HG03280 (cell line): ENCODE data around the gene FARP1.

ENCODE experiments used
- ATAC-seq: cut with Tn5 transposase; IDR thresholded peaks from one replicate; pipeline ENCODE4 v1.9.1; 2021; ENCODE audit warnings: mild to moderate bottlenecking, moderate library complexity; ENCODE audit not compliant: unreplicated experiment

Gene FARP1

DNA sequence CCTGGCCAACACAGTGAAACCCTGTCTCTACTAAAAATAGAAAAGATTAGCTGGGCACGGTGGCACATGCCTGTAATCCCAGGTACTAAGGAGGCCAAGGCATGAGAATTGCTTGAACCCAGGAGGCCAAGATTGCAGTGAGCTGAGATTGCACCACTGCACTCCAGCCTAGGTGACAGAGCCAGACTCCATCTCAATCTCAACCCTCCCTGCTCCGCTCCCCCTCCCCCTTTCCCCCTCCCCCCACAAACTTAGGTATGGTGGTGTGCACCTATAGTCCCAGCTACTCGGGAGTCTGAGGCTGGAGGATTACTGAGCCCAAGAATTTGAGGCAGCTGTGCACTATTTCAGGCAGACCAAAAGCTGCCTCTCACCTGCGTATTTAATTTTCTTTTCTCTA is 55.8 kb downstream of the FARP1 start:
- no peak for ATAC-seq

DNA sequence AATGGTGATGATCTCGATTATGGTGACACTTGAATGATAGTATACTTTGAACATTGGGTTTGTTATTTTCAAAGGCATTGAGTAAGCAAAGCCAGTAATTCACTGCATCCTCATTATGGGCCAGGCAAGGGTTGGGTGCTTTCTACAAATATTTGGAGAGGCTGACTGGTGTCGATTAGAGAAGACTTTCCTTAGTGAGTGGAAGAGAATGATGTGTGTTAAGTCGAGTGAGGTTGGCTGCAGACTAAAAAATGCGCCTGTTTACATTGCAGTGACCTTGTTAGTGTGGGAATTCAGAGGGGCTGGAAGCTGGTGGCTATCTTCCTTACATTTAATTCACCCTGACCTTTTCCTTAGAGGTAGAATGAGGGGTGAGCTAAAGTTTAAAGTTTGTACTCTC is 56.6 kb downstream of the FARP1 start:
- ATAC-seq = no peak

DNA sequence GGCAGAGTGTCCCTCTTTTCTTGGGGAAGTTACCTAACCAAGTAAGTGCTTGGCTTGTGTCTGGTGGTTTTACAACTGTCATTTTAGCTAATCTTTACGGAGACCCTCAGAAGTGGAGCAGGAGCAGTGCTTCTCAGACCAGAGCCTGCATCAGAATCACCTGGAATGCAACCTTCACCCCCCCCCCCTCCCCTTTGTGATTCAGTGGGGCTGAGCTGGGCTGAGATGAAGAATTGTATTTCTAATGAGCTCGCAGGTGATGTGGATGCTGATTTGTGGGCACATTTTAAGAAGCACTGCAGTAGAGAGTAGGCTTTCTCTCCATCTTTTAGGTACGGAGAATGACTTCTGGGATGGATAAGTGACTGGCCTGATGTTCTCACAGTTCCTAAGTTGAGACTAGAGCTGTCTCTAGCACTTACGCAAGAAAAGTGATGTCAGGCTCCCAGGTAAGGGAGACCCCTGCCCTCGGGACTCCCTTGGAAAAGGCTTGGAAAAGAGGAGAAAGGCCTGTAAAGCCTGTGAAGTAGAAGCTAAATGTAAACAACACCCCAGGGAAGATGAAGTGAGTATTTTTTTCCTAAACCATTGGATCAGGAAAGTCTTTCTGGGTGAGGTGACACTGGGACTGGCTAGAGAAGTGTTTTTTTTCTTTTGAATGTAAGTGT is 57.5 kb downstream of the FARP1 start:
- ATAC-seq = no peak

DNA sequence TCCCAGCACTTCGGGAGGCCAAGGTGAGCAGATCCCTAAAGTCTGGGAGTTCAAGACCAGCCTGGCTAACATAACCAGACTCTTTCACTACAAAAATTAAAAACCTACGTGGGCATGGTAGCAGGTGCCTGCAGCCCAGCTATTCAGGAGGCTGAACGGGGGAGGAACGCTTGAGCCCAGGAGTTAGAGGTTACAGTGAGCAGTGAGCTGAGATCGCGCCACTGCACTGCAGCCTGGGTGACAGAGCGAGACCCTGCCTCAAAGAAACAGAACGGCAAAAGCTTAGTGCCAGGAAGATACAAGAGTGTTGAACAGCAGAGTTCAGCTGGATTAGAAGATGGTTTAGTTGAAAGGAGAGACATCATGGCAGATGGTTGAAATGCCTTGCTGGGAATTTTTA is 58.3 kb downstream of the FARP1 start:
- ATAC-seq = no peak

DNA sequence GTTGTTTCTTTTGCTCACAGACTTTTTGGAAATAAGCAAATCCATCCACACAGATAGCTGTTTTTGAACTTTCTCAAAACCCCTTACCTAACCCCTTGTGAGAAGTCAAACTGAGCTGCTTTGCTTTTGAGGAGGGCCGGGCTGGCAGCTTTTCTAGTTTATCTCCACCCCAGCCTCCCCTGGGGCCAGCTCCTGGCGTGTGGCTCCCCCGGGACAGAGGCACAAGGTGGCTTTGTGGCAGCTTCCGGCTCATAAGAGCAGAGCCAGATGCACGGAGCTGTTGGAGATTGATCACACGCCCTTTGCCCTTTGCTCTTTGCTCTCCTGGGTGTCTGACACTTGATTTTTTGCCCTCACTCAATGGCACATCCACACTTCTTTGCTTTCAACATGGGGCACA is 59.1 kb downstream of the FARP1 start:
- no peak for ATAC-seq

DNA sequence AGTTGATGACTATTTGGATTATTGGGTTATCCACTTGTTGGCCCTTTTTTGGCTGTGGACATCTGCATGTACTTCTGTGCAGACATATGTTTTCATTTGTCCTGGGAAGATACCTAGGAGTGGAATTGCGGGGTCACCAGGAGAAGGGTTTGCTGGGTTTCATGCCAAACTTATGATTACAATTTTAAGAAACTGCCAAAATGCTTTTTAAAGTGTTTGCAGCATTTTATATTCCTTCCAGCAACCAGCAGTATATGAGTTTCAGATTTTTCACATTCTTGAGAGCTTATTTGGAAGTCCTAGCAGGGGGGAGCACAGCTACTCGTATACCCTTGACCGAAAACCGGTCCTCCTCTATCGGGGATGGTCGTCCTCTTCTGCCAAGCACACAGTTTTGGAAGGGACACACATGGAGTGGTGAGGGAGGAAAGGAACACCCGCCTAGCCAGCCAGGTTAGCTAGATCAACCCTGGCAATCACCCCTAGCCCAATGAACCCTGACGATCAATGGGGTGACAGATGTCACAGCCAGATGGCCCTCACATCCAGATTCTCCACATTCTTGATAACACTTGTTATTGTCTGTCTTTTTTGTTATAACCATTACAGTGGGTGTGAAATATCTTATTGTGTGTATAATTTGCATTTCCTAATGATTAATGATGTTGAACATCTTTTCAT is 60.9 kb downstream of the FARP1 start:
- no peak for ATAC-seq

DNA sequence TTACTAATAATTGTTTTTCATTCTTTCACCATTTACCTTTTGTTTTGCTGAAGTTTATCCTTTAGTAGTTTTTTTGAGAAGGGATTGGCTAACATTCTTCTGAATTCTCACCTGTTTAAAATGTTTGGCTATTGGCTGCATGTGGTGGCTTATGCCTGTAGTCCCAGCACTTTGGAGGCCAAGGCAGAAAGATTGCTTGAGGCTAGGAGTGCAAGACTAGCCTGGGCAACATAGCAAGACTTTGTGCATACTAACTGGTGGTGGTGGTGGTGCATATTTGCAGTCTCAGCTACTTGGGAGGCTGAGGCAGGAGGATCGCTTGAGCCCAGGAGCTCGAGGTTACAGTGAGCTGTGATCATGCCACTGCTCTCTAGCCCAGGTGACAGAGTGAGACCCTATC is 61.7 kb downstream of the FARP1 start:
- ATAC-seq = no peak

DNA sequence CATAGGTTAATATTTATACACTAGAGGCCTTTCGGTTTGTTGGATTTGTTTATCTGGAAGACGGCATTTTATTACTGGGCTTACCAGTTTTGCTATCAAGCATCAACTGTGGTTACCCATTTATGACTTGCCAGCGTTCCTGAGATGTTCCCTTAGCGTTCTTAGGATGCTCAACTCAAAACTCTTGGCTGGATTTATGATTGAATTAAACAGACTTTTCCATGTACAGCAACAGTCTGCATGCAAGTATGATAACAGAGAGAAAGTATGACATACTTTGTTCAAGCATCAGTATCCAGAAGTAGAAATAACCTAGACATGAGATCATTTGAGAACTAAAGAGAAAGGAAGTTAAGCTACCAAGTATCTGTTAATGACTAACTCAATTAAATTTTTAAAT is 64.1 kb downstream of the FARP1 start:
- ATAC-seq = no peak

DNA sequence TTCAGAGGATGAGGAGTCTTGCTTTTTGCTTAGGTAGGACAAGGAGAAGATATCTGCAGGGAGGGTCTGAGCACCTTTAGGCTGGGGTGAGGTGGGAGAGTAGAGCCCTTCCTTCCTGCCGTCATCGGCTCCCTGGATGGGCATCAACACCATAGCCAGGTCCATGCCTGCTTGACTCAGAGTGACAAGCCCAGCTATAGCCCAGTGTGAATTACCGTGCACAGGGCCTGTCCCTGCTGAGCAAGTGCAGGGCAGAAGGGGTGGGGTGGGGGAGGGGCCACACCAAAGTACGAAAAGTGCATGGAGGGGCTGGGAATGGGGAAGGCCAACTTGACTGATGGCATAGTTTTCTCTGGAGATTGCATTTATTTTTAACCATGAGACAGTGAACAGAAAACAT is 64.5 kb downstream of the FARP1 start:
- no peak for ATAC-seq

DNA sequence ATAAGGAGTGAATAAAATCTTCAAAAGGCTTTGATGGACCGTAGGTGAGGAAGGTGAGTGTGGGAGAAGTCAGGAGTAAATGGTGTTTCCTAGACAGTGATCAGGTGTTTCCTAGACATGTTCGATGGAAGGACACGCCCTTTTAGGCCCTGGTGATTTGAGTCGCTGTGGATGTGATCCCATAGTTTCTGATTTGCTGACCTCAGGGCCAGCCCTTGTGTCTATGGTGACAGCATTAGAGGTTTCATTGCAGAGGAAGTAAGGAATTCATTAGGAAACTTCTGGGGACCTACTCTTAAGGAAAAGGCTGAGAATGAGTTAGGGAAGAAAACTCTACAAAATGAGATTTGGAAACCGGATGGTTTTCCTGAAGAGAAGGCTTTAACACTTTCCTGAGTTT is 65.7 kb downstream of the FARP1 start:
- ATAC-seq = no peak

DNA sequence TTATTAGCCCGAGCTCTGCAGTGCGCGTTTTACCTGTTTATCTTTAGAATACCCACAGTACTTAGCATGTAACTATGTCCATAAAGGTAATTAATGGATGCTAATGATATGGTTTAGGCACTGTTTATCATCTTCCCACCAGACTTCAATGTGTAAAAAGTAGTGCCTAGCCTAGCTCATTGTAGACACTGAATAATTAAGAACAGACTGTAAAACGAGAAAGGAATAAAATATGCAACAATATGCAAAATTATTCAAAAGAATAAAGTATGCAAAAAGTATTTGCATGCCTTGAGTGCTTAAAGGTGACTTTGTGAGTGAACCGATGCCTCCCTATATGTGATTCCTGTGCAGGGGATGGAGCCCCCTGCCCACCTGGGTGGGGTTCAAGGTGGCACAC is 69.9 kb downstream of the FARP1 start:
- ATAC-seq = no peak

DNA sequence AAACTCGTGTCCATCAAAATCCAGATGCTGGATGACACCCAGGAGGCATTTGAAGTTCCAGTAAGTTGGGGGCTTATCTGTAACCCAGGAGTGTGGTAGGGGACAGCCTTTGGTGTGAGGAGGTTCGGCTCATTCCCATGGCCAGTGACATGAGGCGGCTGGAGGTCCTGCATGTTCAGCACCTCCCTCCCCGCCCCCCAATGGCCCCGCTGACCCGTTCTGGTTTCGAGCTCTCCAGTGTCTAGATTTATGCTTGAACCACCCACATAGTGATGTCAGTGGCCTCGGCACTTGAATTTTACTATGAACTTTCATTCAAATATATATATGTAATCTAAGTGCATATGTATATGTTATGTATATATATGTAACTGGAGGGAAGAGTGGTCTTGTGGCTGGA is 70.5 kb downstream of the FARP1 start:
- no peak for ATAC-seq

DNA sequence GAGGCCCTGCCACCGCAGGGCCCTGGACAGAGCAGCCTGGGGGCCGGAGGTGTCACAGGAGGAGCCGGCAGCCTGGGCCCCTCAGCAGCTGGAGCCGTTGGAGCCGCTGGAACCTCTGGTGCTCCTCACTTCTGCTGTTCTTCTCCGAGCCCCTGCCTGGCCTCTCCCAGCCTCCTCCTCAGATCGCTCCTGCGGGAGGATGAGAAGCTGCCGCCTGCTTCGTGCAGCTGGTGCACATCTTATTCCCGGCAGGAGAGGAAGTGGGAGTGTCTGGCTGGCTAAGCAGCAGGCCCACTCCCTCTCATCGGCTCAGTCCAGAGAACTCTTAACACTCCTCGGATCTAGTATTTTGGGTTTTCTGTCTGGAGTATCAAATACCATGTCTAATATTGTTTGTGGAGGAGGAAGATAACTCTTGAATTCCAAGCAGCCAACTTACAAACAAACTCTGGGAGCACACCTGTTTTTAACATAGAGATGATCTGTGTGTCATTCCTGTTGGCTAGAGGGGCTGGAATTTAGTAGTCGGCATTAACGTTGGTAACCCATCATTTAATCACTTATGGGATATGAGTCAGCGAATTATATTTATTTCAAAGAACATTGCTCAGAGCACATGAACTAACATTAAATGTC is 71.2 kb downstream of the FARP1 start:
- ATAC-seq = no peak

DNA sequence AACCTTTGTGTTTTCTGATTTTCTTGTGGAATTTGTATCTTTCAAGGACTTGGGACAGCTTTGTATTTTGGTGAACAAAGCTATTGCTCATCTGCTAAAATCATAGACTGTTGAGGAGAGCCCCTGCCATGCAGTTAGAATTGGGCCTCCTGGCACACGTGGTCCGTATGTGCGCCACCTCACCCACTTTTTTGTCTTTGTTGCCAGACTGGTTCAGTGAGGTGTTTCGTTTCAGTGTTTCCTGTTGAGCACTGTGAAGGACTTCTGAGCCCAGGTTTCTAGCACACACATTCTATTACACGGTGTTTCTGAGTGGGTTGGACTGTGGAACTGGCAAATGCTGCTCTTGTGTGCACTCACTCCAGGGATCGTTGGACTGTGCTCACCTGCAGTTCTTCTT is 71.8 kb downstream of the FARP1 start:
- ATAC-seq = no peak

DNA sequence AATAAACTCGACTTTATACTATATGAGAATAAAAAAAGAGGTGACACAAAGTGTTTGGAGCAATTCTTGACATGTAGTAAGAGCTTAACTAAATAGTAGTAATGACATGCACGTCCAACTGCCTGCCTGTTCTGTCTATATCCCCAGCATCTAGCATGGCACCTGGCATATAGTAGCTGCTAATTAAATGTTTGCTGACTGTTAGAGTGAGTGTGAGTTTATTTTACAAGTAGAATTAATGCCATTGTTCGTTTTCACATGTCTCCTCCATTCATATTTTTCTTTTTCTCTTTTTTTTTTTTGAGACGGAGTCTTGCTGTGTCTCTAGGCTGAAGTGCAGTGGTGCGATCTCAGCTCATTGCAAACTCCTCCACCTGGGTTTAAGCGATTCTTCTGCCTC is 72.6 kb downstream of the FARP1 start:
- no peak for ATAC-seq

DNA sequence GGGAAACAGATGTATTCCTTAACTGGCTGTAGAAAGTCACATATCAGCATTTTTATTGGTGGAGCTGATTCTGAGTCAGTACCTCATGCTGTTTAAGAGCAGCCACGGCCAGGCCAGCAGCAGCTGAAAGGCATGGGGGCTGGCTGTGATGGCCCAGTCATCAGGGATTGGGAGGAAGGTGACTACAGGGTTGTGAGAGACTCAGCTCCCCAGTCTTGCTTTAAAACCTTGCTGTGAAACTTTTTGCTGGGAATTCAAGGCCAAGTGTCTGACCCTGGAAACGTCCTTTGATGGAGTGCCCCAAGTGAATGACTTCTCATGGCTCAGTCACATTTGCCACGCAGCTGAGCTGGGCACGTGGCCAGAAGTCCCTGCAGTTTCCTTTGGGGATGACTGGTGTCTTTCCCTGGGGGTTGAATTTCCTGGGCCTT is 73.3 kb downstream of the FARP1 start:
- ATAC-seq = no peak

DNA sequence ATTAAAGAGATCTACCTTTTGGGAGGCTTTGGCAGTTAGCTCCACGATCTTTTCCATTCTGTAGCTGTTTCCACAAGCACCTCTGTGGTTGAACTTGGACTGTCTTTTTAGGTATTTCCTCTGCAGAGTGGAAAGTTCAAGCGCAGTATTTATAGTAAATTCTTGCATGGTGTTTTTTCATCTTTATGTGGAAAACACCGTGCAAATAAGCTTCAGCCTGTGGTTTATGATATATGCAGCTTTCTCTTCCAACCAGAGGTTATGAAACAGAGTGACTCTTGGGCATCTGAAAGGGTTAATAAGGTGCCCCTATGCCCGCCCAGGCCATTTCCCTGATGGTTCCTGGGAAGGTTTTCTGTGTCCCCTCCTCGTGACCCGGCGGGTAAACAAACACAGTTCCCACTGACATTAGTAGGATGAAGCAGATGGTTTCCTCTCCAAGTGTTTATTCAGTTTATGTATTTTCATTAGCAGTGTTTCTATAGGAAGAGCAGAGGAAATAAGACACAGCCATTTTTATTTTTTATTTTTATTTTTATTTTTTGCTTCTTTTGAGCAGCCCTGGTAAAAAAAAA is 73.9 kb downstream of the FARP1 start:
- ATAC-seq = no peak

DNA sequence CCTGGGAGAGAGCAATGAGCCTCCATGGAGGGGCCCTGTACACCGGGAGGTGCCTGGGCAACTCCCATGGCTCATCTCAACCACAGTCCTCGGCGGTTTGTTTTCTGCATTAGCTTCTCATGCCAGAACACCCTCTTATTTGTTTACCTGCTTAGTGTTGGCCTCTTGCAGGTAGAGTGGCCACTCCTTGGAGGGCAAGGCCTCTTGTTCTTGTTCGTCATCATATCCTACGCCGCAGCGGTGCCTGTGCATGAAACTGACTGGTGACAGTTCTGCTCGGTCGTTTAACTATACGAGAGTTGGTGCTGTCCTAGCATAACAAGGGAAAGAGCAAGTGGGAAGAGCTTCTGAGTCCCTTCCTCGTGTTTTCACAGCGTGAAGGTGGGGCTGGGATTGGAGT is 74.7 kb downstream of the FARP1 start:
- no peak for ATAC-seq

DNA sequence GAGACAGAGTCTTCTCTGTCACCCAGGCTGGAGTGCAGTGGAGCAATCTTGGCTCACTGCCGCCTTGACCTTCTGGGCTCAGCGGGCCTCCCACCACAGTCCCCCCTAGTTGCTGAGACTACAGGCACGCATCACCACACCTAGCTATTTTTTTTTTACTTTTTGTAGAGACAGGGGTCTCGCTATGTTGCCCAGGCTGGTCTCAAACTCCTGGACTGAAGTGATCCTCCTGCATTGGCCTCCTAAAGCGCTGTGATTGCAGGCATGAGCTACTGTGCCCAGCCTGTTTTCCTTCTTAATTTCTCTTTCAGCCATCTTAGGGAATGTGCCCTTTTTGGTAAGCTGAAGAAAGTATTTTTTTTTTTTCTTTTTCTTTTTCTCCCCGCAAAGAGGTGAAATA is 76.8 kb downstream of the FARP1 start:
- ATAC-seq = no peak

DNA sequence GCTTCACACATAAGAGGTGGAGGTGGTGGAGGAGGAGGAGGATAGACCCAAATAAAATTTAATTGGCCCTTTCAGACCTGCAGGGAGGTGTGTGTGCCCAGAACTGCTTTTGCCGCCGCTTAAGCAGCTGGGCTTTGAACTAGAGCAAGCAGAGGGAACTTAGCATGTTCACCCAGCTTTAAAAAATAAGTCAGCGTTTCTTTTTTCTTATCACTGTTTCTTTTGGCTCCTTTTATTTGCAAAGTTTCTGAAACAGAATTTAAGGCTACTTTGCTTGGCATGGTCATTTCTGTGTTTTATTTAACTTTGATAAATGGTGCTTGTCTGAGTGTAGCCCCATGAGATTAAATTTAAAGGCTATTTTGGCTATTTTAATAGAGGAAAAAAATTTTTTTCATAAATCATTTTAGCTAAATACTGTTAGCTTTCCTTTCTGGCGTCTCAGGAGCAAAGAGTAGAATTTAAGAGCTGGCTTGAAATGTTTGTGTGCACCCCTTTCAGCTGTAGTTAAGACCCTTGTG is 77.4 kb downstream of the FARP1 start:
- ATAC-seq = no peak

DNA sequence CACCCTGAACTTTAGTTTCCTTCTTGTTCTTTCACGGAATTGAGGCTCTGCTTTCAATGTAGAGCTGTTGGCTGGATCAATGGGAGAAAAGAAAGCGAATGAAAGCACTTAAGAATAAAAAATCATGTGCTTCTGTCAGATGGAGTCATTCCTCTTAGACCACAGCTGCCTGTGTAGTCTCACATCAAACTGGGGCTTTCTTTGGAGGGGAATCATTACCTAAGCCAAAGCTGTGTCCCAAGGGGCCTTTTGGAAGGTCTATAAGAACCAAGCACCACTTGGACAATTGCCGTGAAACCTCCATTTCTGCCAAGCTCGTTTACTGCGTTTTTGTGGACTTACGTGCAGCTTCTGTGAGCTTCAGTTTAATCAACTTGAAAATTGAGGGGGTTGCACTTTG is 78.3 kb downstream of the FARP1 start:
- ATAC-seq = no peak

DNA sequence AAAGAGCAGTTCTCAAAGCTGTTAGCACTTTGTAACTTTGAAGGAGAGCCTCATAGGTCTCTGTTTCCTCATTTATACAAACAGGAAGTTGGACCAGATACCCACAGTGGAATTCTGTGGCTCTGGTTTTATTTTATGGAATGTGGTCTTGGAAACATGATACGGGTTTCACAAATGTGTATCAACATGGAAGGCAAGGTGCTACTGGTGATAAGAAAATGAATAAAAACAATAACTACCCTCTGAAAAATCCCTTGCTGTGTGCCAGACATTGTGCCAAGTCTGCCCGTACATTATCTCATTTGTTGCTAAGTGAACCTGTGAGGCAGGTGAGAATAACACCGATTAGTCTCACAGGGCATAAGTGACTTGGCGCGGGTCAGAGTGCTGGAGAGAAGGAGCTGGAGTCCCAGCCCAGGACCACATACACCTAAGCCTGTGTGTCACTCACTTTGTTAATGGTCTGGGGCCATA is 79.2 kb downstream of the FARP1 start:
- no peak for ATAC-seq
